MCF 10A (cell line): ENCODE data around the gene TRNP1. TPM values are rescaled to one million over a fixed set of nuclear protein-coding genes. Genes with fewer than 3 reads are reported as not detected.

ENCODE experiments used
- BruUV-seq: library from RNA; stranded (reverse); fragments of 400-500 nt; replicated peaks from 2 replicates; lab custom pipeline; 2021; lab: Mats Ljungman, UMichigan
- CTCF ChIA-PET: fragments of 300-600 bp; sonication (Branson Sonifier 250); formaldehyde crosslinking; extraction: SDS; loops from one replicate; lab custom pipeline; 2021; ENCODE audit warnings: antibody characterized with exemption, inconsistent platforms; lab: Yijun Ruan, JAX
- POLR2A ChIA-PET: fragments of 300-600, 350-650 bp; sonication (Branson Sonifier 250); formaldehyde crosslinking; extraction: SDS; loops from one replicate; lab custom pipeline; 2020; ENCODE audit warnings: antibody characterized with exemption, inconsistent platforms; lab: Yijun Ruan, JAX
- DNase-seq: peaks from one replicate; pipeline ENCODE4 v3.0.0-alpha.2; 2018; ENCODE audit not compliant: unreplicated experiment
- H3K27ac Mint-ChIP-seq: one replicate; pipeline ENCODE4 v1.8.0; 2022; ENCODE audit warnings: mild to moderate bottlenecking, low read depth, mixed read lengths; ENCODE audit not compliant: unreplicated experiment
- H3K27me3 Mint-ChIP-seq: one replicate; pipeline ENCODE4 v1.8.0; 2022; ENCODE audit warnings: mixed read lengths; ENCODE audit not compliant: insufficient read depth, unreplicated experiment
- H3K36me3 Mint-ChIP-seq: one replicate; pipeline ENCODE4 v1.8.0; 2022; ENCODE audit warnings: mild to moderate bottlenecking, moderate library complexity, mixed read lengths; ENCODE audit not compliant: insufficient read depth, unreplicated experiment
- H3K4me1 Mint-ChIP-seq: one replicate; pipeline ENCODE4 v1.8.0; 2022; ENCODE audit warnings: mixed read lengths; ENCODE audit not compliant: insufficient read depth, unreplicated experiment
- H3K4me3 Mint-ChIP-seq: one replicate; pipeline ENCODE4 v1.8.0; 2022; ENCODE audit warnings: mild to moderate bottlenecking, moderate library complexity, mixed read lengths; ENCODE audit not compliant: unreplicated experiment
- H3K9me3 Mint-ChIP-seq: one replicate; pipeline ENCODE4 v1.8.0; 2022; ENCODE audit warnings: mixed read lengths; ENCODE audit not compliant: unreplicated experiment
- intact Hi-C: fragments of 100-400 bp; cut with micrococcal nuclease; formaldehyde crosslinking; loops from 2 replicates; pipeline ENCODE4 v1.14.1; 2022
- total RNA-seq: library from RNA; stranded (reverse); gene quantifications from 2 replicates; pipeline ENCODE4 v1.2.3, GENCODE V29; 2022
- TF ChIP-seq, protein P1 (sequence below): fragments of 200-600 bp; IDR thresholded peaks from one replicate; pipeline ENCODE4 v1.8.0; 2022; ENCODE audit warnings: antibody characterized with exemption, mild to moderate bottlenecking; ENCODE audit not compliant: unreplicated experiment

TRNP1 gene
- total RNA-seq, 1 experiment from 2014 or later = 59.2 TPM

DNA sequence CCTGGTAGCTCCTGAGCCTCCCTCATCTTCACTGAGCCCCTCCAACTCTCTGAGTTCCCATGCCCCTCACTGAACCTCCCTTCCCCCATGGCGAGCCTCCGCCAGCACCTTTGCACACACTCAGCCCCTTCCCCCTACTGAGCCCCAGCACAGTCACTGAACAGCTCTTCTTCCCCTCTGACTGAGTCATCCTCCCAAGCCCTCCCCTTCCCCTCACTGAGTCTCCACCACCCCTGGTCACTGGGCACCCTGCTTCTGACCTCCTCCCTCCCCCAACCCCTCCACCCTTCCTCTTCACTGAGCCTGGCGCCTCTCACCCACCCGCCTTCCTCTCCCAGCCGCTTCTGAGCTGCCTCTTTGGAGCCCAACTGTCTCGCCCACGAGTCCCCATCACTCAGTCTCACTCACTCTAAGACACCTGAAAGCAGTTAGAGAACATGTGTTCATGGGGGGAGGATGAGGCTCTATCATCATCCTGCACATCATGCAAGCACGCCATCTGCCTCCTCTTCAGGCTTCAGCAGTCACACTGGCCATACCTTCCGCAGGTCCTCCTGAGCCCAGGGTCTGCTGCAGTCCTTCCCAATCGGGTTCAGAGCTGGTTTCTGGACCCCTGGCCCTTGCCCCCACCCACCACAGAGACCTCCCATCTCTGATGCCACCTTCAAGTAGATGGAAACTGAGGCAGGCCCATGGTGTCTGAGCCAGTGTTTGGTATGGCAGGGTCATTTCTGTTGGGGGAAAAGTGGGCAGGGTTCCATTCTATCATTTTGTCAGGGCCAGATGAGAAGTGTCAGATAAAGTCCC, 2.0 kb upstream of the TRNP1 start:
- peaks cover 33% of the 10 kb centered on the region for H3K4me1 Mint-ChIP-seq
- no peak overlapping the region for H3K27ac Mint-ChIP-seq
- intact Hi-C loops = no loop called here
- H3K9me3 Mint-ChIP-seq = no peaks in the 10 kb centered on the region
- DNase-seq = no peak
- no TSS peak for BruUV-seq
- CTCF ChIA-PET = interaction anchor here (0.5 to 8.6 kb wide), 5 partner anchors 12 to 166 kb away, joined by 3 to 72 read pairs (median 3); no protein-coding TSS in a partner anchor
- TF ChIP-seq, protein P1, sequence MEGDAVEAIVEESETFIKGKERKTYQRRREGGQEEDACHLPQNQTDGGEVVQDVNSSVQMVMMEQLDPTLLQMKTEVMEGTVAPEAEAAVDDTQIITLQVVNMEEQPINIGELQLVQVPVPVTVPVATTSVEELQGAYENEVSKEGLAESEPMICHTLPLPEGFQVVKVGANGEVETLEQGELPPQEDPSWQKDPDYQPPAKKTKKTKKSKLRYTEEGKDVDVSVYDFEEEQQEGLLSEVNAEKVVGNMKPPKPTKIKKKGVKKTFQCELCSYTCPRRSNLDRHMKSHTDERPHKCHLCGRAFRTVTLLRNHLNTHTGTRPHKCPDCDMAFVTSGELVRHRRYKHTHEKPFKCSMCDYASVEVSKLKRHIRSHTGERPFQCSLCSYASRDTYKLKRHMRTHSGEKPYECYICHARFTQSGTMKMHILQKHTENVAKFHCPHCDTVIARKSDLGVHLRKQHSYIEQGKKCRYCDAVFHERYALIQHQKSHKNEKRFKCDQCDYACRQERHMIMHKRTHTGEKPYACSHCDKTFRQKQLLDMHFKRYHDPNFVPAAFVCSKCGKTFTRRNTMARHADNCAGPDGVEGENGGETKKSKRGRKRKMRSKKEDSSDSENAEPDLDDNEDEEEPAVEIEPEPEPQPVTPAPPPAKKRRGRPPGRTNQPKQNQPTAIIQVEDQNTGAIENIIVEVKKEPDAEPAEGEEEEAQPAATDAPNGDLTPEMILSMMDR = no peak
- H3K4me3 Mint-ChIP-seq = no peak overlapping the region
- H3K27me3 Mint-ChIP-seq = no peaks in the 10 kb centered on the region
- POLR2A ChIA-PET = interaction anchor here (0.6 to 1.6 kb wide), 3 partner anchors 20 to 51 kb away, joined by 3 to 4 read pairs (median 3); no protein-coding TSS in a partner anchor
- H3K36me3 Mint-ChIP-seq = peaks cover 11% of the 10 kb centered on the region

DNA sequence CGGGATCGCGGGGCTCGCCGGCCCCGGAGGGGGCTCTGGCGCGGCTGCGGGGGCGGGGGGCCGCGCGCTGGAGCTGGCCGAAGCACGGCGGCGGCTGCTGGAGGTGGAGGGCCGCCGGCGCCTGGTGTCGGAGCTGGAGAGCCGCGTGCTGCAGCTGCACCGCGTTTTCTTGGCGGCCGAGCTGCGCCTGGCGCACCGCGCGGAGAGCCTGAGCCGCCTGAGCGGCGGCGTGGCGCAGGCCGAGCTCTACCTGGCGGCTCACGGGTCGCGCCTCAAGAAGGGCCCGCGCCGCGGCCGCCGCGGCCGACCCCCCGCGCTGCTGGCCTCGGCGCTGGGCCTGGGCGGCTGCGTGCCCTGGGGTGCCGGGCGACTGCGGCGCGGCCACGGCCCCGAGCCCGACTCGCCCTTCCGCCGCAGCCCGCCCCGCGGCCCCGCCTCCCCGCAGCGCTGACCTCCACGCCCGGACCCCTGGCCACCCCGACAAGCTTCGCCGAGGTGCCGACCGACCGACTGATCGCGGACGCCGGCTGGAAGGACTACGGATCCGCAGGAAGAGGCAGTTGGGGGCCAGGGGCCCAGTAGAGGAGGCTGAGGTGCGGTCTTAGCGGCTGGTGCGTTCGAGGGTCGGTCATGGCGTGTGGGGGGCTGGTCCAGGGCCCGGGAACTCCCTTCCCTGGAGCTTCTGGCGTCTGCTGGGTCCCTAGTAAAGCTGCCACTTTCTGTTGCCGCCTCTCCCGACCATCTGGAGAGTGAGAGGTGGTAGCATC, 711 bp downstream of the TRNP1 start:
- Mint-ChIP-seq H3K27me3 (no peaks in the 10 kb centered on the region), H3K9me3 (no peaks in the 10 kb centered on the region), H3K27ac (peak overlapping the region; percentile 92), H3K4me3 (peak overlapping the region; percentile 80), H3K36me3 (peaks cover 28% of the 10 kb centered on the region), H3K4me1 (peaks cover 51% of the 10 kb centered on the region)
- no TSS peak for BruUV-seq
- ChIA-PET CTCF (interaction anchor here (0.6 to 9.9 kb wide), 7 partner anchors 11 to 241 kb away, joined by 3 to 118 read pairs (median 4); partner anchors contain the start of gene TENT5B), POLR2A (interaction anchor here (0.6 to 11.3 kb wide), 20 partner anchors 8 to 376 kb away, joined by 3 to 535 read pairs (median 6); partner anchors contain the start of genes GPATCH3, KDF1, MAP3K6 and NUDC)
- intact Hi-C loops = no loop called here
- DNase-seq = no peak
- TF ChIP-seq, protein P1 = no peak

GRCh38 chr1:26994787-26995517, 1.5 kb downstream of the TRNP1 start:
- Mint-ChIP-seq H3K9me3 (no peaks in the 10 kb centered on the region), H3K4me3 (peak overlapping the region; percentile 80), H3K4me1 (peaks cover 51% of the 10 kb centered on the region), H3K27ac (peak overlapping the region; percentile 92), H3K36me3 (peaks cover 35% of the 10 kb centered on the region), H3K27me3 (no peaks in the 10 kb centered on the region)
- DNase-seq = peak; percentile 34
- intact Hi-C loops = loop anchor here (1.0 kb wide), 1 partner anchor 28 kb away; no protein-coding TSS in a partner anchor
- ChIA-PET POLR2A (interaction anchor here (0.6 to 11.3 kb wide), 18 partner anchors 9 to 377 kb away, joined by 3 to 535 read pairs (median 6); partner anchors contain the start of genes GPATCH3, KDF1, MAP3K6 and SLC9A1), CTCF (interaction anchor here (0.6 to 9.9 kb wide), 9 partner anchors 10 to 302 kb away, joined by 3 to 118 read pairs (median 4); partner anchors contain the start of gene TENT5B)
- TF ChIP-seq, protein P1 = no peak
- BruUV-seq = TSS peak; percentile 25
